ENCODE measurements around the gene MCM8. TPM values are rescaled to one million over a fixed set of nuclear protein-coding genes. Genes with fewer than 3 reads are reported as not detected.

Gene MCM8
- total and polyA plus RNA-seq, 2 donors from 2014 or later: 1.9 to 6.6 TPM

DNA sequence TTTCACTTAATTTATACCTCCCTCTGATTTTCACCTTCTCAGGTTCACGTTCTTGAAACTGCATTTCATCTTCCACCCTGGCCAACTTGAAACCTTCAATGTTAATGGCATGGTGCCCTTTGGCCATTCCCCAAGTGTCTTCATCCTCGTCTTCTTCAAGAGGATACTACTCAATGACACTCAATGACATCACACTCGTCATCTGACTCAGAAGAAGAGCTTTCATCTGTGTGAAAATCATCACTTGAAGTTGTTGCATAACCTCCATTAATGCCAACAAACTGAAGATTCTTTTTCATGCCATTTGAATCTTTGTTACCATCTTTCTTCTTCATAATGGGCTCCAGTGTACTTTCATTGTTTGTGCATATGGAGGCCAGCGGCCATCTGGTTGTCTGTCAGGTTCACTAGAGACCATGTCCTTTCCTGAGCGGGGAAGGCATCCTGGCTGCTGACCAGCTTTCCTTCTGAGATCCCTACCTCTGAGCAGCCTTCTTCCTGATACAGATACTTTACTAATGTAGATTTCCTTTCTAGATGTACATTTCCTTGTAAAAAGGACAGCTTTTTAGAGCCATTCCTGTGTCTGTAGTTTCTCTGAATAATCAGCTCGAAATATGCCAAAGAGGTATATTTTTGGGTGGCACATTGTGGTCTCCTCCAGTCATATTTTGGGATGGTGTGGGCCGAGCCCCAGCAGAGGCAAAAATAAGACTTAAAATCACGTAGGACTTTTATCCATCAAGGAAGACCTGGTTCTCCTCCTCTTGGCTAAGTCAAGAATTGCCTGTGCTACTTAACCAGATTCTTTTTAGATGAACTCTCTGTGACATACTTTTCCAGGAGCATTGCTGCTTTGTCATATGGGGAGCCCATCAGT lies 21.4 kb upstream of the MCM8 start:
- DNase-seq (no peak), FAIRE-seq (no peak)
- Histone ChIP-seq H3K4me1 (ENCODE audit: control insufficient read depth in 2 of 3, insufficient read depth in 2 of 3, low read depth in 1 of 3, low read length in 3 of 3) (no peaks in the 10 kb centered on the region), H3K9me3 (ENCODE audit: control insufficient read depth in 2 of 3, insufficient read depth in 1 of 3, low read length in 3 of 3) (no peaks in the 10 kb centered on the region), H3K4me3 (ENCODE audit: low read length in 3 of 3) (no peak overlapping the region), H3K36me3 (ENCODE audit: control insufficient read depth in 2 of 3, insufficient read depth in 3 of 3, low read length in 3 of 3) (no peaks in the 10 kb centered on the region), H3K27ac (ENCODE audit: low read depth in 2 of 2, low read length in 2 of 2) (no peak overlapping the region), H3K9ac (ENCODE audit: low read length in 3 of 3) (no peak overlapping the region), H3K27me3 (ENCODE audit: control insufficient read depth, insufficient read depth, low read length) (no peaks in the 10 kb centered on the region)
- intact Hi-C loops (cut with DNase I): no loop called here
- TF ChIP-seq, protein P1, sequence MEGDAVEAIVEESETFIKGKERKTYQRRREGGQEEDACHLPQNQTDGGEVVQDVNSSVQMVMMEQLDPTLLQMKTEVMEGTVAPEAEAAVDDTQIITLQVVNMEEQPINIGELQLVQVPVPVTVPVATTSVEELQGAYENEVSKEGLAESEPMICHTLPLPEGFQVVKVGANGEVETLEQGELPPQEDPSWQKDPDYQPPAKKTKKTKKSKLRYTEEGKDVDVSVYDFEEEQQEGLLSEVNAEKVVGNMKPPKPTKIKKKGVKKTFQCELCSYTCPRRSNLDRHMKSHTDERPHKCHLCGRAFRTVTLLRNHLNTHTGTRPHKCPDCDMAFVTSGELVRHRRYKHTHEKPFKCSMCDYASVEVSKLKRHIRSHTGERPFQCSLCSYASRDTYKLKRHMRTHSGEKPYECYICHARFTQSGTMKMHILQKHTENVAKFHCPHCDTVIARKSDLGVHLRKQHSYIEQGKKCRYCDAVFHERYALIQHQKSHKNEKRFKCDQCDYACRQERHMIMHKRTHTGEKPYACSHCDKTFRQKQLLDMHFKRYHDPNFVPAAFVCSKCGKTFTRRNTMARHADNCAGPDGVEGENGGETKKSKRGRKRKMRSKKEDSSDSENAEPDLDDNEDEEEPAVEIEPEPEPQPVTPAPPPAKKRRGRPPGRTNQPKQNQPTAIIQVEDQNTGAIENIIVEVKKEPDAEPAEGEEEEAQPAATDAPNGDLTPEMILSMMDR (IDR thresholded peaks at IDR 0.05; ENCODE audit: borderline replicate concordance, extremely low read depth, insufficient read depth): no peak

DNA sequence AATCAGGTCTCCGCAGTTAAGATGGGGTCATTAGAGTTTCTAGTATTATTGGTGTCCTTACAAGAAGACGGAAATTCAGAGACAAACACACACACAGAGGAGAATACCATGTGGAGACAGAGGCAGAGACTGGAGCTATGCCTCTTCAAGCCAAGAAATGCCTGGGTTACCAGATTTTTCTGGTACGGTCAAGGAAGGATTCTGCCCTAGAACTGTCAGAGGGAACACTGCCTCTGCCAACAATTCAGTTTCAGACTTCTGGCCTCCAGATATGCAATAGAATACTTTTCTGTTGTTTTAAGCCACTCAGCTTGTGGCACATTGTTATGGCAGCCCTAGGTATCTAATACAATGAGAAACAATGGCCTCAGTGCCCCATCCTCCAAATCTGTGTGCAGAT lies 19.0 kb upstream of the MCM8 start:
- no peak for FAIRE-seq

DNA sequence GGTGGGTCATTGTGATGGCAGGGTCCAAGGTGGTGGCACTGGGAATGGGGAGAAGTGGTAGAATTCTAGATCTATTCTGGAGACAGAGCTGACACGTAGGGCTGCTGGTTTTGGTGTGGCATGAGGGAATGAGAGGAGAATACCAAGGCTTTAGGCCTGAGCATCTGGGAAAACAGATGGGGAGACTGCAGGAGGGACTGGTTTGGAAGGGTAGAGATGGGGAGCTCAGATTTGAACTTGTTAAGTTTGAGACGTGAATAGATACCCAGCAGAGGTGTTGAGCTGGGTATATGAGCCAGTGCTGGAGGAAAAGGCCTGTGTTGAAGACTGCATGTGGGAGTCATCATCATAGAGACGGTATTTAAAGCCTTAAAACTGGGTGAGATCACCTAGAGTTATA lies 17.7 kb upstream of the MCM8 start:
- no peaks in the 10 kb centered on the region for H3K4me1 ChIP-seq (ENCODE audit: control insufficient read depth in 2 of 3, insufficient read depth in 2 of 3, low read depth in 1 of 3, low read length in 3 of 3)
- H3K9me3 ChIP-seq (ENCODE audit: control insufficient read depth in 2 of 3, insufficient read depth in 1 of 3, low read length in 3 of 3): no peaks in the 10 kb centered on the region
- H3K27me3 ChIP-seq (ENCODE audit: control insufficient read depth, insufficient read depth, low read length): no peaks in the 10 kb centered on the region
- no peaks in the 10 kb centered on the region for H3K36me3 ChIP-seq (ENCODE audit: control insufficient read depth in 2 of 3, insufficient read depth in 3 of 3, low read length in 3 of 3)
- intact Hi-C loops (cut with DNase I): no loop called here
- TF ChIP-seq, protein P1 (IDR thresholded peaks at IDR 0.05; ENCODE audit: borderline replicate concordance, extremely low read depth, insufficient read depth): no peak
- DNase-seq (no peak), FAIRE-seq (no peak)
- no peak overlapping the region for H3K9ac ChIP-seq (ENCODE audit: low read length in 3 of 3)
- no peak overlapping the region for H3K4me3 ChIP-seq (ENCODE audit: low read length in 3 of 3)
- H3K27ac ChIP-seq (ENCODE audit: low read depth in 2 of 2, low read length in 2 of 2): no peak overlapping the region

More for the DNA sequence above, 19.0 kb upstream of the MCM8 start:
- no peaks in the 10 kb centered on the region for H3K4me1 ChIP-seq (ENCODE audit: control insufficient read depth in 2 of 3, insufficient read depth in 2 of 3, low read depth in 1 of 3, low read length in 3 of 3)
- H3K36me3 ChIP-seq (ENCODE audit: control insufficient read depth in 2 of 3, insufficient read depth in 3 of 3, low read length in 3 of 3): no peaks in the 10 kb centered on the region
- no peak overlapping the region for H3K9ac ChIP-seq (ENCODE audit: low read length in 3 of 3)
- H3K27ac ChIP-seq (ENCODE audit: low read depth in 2 of 2, low read length in 2 of 2): no peak overlapping the region
- intact Hi-C loops (cut with DNase I): no loop called here
- H3K4me3 ChIP-seq (ENCODE audit: low read length in 3 of 3): no peak overlapping the region
- TF ChIP-seq, protein P1 (IDR thresholded peaks at IDR 0.05; ENCODE audit: borderline replicate concordance, extremely low read depth, insufficient read depth): no peak
- no peaks in the 10 kb centered on the region for H3K9me3 ChIP-seq (ENCODE audit: control insufficient read depth in 2 of 3, insufficient read depth in 1 of 3, low read length in 3 of 3)
- no peak for DNase-seq
- no peaks in the 10 kb centered on the region for H3K27me3 ChIP-seq (ENCODE audit: control insufficient read depth, insufficient read depth, low read length)

All from kidney (tissue), 14 donors.